H1 (cell line): Measurements from ENCODE around the gene SNX19.

Experiments
- POLR2AphosphoS5 ChIP-seq: IDR thresholded peaks from 2 replicates; pipeline ENCODE4 v1.6.1; 2011; ENCODE audit warnings: low read depth, low read length
- SP2 ChIP-seq: IDR thresholded peaks from 2 replicates; pipeline ENCODE4 v1.6.1; 2012; ENCODE audit warnings: mild to moderate bottlenecking, low read length, inconsistent platforms

DNA sequence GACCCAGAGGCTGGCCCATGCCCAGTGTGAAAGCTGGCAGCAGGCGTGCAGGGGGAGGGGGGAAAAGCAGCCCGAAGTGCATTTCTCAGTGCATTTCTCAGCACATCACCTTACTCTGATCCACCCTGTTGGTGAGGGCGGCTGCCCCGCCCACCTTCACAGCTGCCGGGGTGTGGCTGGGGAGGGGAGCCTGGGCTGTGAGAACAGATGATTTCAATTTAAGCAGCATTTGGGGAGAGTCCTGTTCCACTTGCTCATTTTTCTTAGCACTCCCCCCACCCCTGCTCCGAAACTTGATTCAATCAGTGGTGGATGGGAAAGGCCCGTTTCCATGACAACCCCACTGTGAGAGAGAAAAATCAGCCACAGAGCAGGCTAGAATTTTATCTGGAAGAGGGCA, 84.8 kb downstream of the SNX19 start:
- TF ChIP-seq POLR2AphosphoS5 (no peak), SP2 (no peak)
